Measurements from ENCODE around the gene WDR4. TPM values are rescaled to one million over a fixed set of nuclear protein-coding genes. Genes with fewer than 3 reads are reported as not detected.

The WDR4 gene
- total and polyA plus RNA-seq, 2 of the 13 experiments (the other 11 are each of a cell fraction or from before 2014, with no cell fraction given) = 11.3 to 14.4 TPM

DNA sequence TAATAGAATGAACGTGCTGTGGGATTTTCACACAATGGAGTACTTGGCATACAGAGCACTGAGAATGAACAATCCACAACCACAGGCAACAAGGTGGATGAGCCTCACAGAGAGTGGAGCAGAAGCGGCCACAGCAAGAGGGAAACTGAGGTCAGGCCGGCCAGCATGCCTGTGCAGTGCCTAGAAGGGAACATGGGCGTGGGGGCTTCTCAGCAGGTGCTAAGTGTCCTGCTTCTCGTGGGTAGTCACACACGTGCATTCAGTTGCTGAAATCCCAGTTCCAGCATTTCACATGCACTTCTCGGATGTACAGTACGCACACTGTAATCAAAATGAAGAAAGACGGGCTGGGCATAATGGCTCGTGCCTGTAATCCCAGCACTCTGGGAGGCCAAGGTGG lies 33.1 kb downstream of the WDR4 start:
- FAIRE-seq (no peak), ATAC-seq (no peak), DNase-seq (ENCODE audit: low spot score) (no peak)
- no peak overlapping the region for H3K9ac ChIP-seq (ENCODE audit: insufficient read depth, low read depth, low read length)
- no peak overlapping the region for H3K4me3 ChIP-seq (replicated peaks in 1 of 3; ENCODE audit: insufficient read depth in 1 of 3, low read depth in 2 of 3, low read length in 3 of 3)
- no peaks in the 10 kb centered on the region for H3K27me3 ChIP-seq (ENCODE audit: control insufficient read depth in 1 of 2, insufficient read depth in 2 of 2, low read length in 2 of 2)
- H2AFZ ChIP-seq (ENCODE audit: low read length) = no peak overlapping the region
- over 99% methylated on average over 10 of the region's 10 CpGs for WGBS (ENCODE audit: low lambda C conversion rate)
- ChIA-PET POLR2A (no interaction called here), CTCF (ENCODE audit: low intra/inter-chr PET ratio, low total read pairs) (no interaction called here)
- in situ Hi-C loops (cut with HindIII; ENCODE audit: extremely low pct_ligation_motif_present, low pct_unique_long_range_greater_than_20kb) (no loop called here), intact Hi-C loops (cut with micrococcal nuclease; ENCODE audit: unreplicated experiment) (no loop called here)
- no peaks in the 10 kb centered on the region for H3K9me3 ChIP-seq (ENCODE audit: low read length)
- no peak overlapping the region for H3K4me2 ChIP-seq (ENCODE audit: low read depth, low read length)
- H3K27ac ChIP-seq (ENCODE audit: extremely low read length, insufficient read depth, low read length) = no peak overlapping the region
- peaks cover 22 to 76% of the 10 kb centered on the region in 2 experiments for H3K36me3 ChIP-seq (replicated peaks in 1 of 2; ENCODE audit: control insufficient read depth in 1 of 2, insufficient read depth in 2 of 2, low read length in 2 of 2)
- TF ChIP-seq ARHGAP35 (CRISPR knock-in tag; IDR thresholded peaks at IDR 0.05; ENCODE audit: borderline replicate concordance) (no peak), DBP (CRISPR knock-in tag; IDR thresholded peaks at IDR 0.05; ENCODE audit: not compliant biosample characterization) (no peak), ZNF792 (CRISPR knock-in tag; IDR thresholded peaks at IDR 0.05) (no peak), ZNF543 (CRISPR knock-in tag; IDR thresholded peaks at IDR 0.05) (no peak), RBAK (CRISPR knock-in tag; IDR thresholded peaks at IDR 0.05) (no peak), ZNF136 (CRISPR knock-in tag; IDR thresholded peaks at IDR 0.05; ENCODE audit: low read depth) (no peak), KDM5B (CRISPR knock-in tag; IDR thresholded peaks at IDR 0.05; ENCODE audit: borderline replicate concordance) (no peak), BORCS8-MEF2B (CRISPR knock-in tag; IDR thresholded peaks at IDR 0.05) (no peak), HMG20A (CRISPR knock-in tag; IDR thresholded peaks at IDR 0.05; ENCODE audit: borderline replicate concordance) (no peak)
- TF ChIP-seq, protein P1, sequence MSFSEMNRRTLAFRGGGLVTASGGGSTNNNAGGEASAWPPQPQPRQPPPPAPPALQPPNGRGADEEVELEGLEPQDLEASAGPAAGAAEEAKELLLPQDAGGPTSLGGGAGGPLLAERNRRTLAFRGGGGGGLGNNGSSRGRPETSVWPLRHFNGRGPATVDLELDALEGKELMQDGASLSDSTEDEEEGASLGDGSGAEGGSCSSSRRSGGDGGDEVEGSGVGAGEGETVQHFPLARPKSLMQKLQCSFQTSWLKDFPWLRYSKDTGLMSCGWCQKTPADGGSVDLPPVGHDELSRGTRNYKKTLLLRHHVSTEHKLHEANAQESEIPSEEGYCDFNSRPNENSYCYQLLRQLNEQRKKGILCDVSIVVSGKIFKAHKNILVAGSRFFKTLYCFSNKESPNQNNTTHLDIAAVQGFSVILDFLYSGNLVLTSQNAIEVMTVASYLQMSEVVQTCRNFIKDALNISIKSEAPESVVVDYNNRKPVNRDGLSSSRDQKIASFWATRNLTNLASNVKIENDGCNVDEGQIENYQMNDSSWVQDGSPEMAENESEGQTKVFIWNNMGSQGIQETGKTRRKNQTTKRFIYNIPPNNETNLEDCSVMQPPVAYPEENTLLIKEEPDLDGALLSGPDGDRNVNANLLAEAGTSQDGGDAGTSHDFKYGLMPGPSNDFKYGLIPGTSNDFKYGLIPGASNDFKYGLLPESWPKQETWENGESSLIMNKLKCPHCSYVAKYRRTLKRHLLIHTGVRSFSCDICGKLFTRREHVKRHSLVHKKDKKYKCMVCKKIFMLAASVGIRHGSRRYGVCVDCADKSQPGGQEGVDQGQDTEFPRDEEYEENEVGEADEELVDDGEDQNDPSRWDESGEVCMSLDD (CRISPR knock-in tag; IDR thresholded peaks at IDR 0.05; ENCODE audit: borderline replicate concordance) = no peak
- TF ChIP-seq, protein P2, sequence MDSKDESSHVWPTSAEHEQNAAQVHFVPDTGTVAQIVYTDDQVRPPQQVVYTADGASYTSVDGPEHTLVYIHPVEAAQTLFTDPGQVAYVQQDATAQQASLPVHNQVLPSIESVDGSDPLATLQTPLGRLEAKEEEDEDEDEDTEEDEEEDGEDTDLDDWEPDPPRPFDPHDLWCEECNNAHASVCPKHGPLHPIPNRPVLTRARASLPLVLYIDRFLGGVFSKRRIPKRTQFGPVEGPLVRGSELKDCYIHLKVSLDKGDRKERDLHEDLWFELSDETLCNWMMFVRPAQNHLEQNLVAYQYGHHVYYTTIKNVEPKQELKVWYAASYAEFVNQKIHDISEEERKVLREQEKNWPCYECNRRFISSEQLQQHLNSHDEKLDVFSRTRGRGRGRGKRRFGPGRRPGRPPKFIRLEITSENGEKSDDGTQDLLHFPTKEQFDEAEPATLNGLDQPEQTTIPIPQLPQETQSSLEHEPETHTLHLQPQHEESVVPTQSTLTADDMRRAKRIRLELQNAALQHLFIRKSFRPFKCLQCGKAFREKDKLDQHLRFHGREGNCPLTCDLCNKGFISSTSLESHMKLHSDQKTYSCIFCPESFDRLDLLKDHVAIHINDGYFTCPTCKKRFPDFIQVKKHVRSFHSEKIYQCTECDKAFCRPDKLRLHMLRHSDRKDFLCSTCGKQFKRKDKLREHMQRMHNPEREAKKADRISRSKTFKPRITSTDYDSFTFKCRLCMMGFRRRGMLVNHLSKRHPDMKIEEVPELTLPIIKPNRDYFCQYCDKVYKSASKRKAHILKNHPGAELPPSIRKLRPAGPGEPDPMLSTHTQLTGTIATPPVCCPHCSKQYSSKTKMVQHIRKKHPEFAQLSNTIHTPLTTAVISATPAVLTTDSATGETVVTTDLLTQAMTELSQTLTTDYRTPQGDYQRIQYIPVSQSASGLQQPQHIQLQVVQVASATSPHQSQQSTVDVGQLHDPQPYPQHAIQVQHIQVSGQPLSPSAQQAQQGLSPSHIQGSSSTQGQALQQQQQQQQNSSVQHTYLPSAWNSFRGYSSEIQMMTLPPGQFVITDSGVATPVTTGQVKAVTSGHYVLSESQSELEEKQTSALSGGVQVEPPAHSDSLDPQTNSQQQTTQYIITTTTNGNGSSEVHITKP (CRISPR knock-in tag; IDR thresholded peaks at IDR 0.05; ENCODE audit: low read depth) = no peak
- H3K4me1 ChIP-seq (ENCODE audit: insufficient read depth, low read length) = no peaks in the 10 kb centered on the region
- no peaks in the 10 kb centered on the region for H4K20me1 ChIP-seq (ENCODE audit: insufficient read depth, low read length)
- no TSS peak for BruUV-seq (replicated peaks)
- H3K79me2 ChIP-seq (ENCODE audit: insufficient read depth, low read length) = peaks cover 6% of the 10 kb centered on the region

Data from HepG2 (cell line).